Glutamatergic neuron (in vitro differentiated cells): Measurements from ENCODE around the gene CDC14B. TPM values are rescaled to one million over a fixed set of nuclear protein-coding genes. Genes with fewer than 3 reads are reported as not detected.
A peak's percentile ranks its signal among the peaks of the same experiment; 100 is the strongest.
"Not testable (repeated sequence)": the region's sequence is repeated elsewhere in the genome, so short reads cannot be mapped to it uniquely, and the experiment has no call there.

Experiments used
- DNase-seq: peaks from one replicate; pipeline ENCODE4 v3.0.0; 2022
- H3K27ac Mint-ChIP-seq: one replicate; pipeline ENCODE4 v1.8.0; 2020; ENCODE audit warnings: mild to moderate bottlenecking, mixed read lengths, inconsistent platforms; ENCODE audit not compliant: unreplicated experiment
- H3K27me3 Mint-ChIP-seq: one replicate; pipeline ENCODE4 v1.8.0; 2020; ENCODE audit warnings: mild to moderate bottlenecking, moderate library complexity, mixed read lengths, inconsistent platforms; ENCODE audit not compliant: unreplicated experiment
- H3K36me3 Mint-ChIP-seq: one replicate; pipeline ENCODE4 v1.8.0; 2020; ENCODE audit warnings: mild to moderate bottlenecking, mixed read lengths, inconsistent platforms; ENCODE audit not compliant: unreplicated experiment
- H3K4me1 Mint-ChIP-seq: one replicate; pipeline ENCODE4 v1.8.0; 2020; ENCODE audit warnings: mild to moderate bottlenecking, low read depth, mixed read lengths, inconsistent platforms; ENCODE audit not compliant: unreplicated experiment
- H3K4me3 Mint-ChIP-seq: one replicate; pipeline ENCODE4 v1.8.0; 2020; ENCODE audit warnings: mild to moderate bottlenecking, mixed read lengths, inconsistent platforms; ENCODE audit not compliant: unreplicated experiment
- H3K9me3 Mint-ChIP-seq: one replicate; pipeline ENCODE4 v1.8.0; 2020; ENCODE audit warnings: mild to moderate bottlenecking, moderate library complexity, mixed read lengths, inconsistent platforms; ENCODE audit not compliant: unreplicated experiment
- CTCF ChIP-seq: fragments of 200-600 bp; sonication (generic); IDR thresholded peaks from one replicate; pipeline ENCODE4 v1.5.0; 2021; ENCODE audit not compliant: partially characterized antibody, unreplicated experiment
- total RNA-seq: library from RNA; stranded (reverse); fragmentation: NEBNext Ultra II Directional; extraction: Animal tissue kit (Norgen Biotek cat#: 25700); gene quantifications from one replicate; pipeline ENCODE4 v1.2.1, GENCODE V29; 2021; ENCODE audit not compliant: unreplicated experiment

Gene CDC14B
- total RNA-seq, 1 donor from 2014 or later, result 9.2 TPM

DNA sequence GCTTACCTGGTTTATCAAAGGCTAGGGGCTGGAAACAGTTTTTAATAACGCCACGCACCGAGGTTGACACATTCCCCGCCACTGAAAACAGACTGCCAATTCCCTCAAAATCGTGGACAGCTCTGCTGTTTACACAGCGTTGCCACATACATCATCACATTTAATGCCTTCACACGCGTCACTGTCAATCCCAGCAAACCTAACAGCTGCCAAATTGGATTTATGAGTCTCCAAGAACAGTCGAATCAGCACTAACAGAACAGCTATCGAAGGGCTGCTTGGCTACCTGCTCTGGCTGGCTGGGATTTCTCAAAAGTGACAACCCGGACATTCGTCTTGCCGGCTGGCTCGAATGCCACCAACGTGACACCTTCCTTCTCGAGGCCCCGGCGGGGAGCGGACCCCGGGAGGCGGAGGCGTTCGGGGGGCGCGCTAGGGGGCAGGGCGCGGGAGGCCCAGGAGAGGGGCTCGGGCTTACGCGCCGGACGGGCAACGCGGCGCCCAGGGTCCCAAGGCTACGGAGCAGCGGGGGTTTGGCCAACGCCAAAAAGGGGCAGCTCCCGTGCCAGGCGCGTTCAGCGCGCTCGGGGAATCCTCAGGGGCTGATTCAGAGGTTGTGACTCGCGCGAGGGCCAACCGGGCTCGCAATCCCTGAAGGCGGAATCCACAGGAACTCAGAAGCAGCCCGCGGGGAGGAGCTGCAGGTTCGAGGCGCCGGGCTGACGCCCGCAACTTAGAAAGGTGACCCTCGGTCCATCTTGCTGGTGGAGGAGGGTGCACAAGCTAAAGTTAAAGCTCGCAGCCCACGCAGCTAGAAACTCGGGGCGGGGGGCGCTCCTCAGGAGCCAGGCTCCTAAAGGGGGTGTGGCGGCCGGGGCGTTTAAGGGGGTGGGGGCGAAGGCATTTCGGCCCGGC, 1.2 kb downstream of the CDC14B start:
- Mint-ChIP-seq H3K27me3 (peaks cover 7% of the 10 kb centered on the region), H3K36me3 (no peaks in the 10 kb centered on the region), H3K4me1 (peaks cover 3% of the 10 kb centered on the region), H3K4me3 (peak overlapping the region; percentile 88), H3K27ac (peak overlapping the region; percentile 73), H3K9me3 (peaks cover 11% of the 10 kb centered on the region)
- peak; percentile 37 for DNase-seq
- no peak for TF ChIP-seq CTCF

DNA sequence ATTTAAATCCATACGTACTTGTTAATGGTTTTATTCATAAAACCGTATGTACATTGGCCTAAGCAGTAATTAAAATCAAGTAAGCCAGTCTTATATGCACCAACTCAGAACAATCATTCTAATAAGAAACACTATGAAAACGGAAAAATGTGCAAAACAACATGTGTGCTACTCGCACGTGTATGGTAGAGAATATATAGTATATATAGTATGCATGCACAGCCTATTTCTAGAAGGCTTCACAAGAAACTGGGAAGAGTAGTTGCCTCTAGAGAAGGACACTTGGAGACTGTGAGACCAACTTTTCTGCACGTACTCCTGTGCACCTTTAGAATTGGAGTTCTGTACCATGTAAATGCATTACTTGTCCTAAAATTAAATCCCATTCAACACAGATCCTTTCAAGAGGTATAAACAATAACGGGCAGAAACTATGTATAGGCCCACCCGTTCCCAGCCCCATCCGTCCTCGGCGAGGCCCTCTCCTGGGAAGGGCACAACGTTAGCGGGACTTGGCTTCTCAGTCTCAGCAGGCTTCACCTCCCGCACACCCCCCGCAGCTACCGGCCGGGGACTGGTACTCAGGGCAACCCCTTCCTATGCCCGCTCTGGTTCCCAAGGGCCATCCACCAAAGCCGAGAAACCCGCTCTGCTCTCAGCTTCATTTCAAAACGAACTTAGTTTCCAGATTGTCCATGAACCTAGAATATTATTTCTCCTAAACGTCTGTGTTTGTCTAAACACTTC, 2.0 kb downstream of the CDC14B start:
- peaks cover 7% of the 10 kb centered on the region for H3K27me3 Mint-ChIP-seq
- no peaks in the 10 kb centered on the region for H3K36me3 Mint-ChIP-seq
- DNase-seq, result peak; percentile 19
- peak overlapping the region; percentile 73 for H3K27ac Mint-ChIP-seq
- peaks cover 11% of the 10 kb centered on the region for H3K9me3 Mint-ChIP-seq
- peak overlapping the region; percentile 88 for H3K4me3 Mint-ChIP-seq
- TF ChIP-seq CTCF, result no peak
- peaks cover 3% of the 10 kb centered on the region for H3K4me1 Mint-ChIP-seq

DNA sequence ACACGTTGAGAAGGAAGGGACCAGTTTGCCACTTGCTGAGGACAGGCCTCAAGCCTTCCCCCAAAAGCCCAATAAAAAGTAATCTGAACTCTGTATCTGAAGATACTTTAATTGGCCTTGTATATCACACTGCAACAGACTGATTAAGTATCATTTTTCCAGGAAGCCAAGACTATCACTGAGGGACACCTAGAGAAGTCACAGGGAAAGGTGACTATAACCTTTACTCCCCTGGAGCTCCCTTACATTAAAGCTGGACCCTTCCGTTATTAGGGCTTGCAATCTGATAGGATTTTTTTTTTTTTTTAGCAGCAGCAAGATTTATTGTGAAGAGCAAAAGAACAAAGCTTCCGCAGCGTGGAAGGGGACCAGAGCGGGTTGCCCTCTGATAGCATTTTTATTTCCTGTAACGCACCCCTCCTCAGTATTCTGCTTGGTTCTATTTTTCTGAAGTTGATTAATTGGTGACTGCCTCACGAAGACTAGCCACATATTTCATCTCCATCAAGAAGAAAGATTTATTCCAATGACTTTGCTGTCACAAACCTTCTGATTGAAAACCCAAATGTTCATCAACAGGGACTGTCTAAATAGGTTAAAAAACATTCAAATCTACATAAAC, 2.7 kb downstream of the CDC14B start:
- Mint-ChIP-seq H3K9me3 (peaks cover 11% of the 10 kb centered on the region), H3K36me3 (no peaks in the 10 kb centered on the region), H3K27me3 (peaks cover 7% of the 10 kb centered on the region), H3K4me3 (no peak overlapping the region), H3K4me1 (peaks cover 7% of the 10 kb centered on the region), H3K27ac (no peak overlapping the region)
- TF ChIP-seq CTCF, result no peak
- no peak for DNase-seq

GRCh38 chr9:96615411-96615810, 4.2 kb downstream of the CDC14B start:
- no peak for DNase-seq
- no peak for TF ChIP-seq CTCF
- Mint-ChIP-seq H3K36me3 (no peaks in the 10 kb centered on the region), H3K27me3 (peaks cover 7% of the 10 kb centered on the region), H3K27ac (no peak overlapping the region), H3K9me3 (peaks cover 10% of the 10 kb centered on the region), H3K4me3 (no peak overlapping the region), H3K4me1 (peaks cover 8% of the 10 kb centered on the region)

DNA sequence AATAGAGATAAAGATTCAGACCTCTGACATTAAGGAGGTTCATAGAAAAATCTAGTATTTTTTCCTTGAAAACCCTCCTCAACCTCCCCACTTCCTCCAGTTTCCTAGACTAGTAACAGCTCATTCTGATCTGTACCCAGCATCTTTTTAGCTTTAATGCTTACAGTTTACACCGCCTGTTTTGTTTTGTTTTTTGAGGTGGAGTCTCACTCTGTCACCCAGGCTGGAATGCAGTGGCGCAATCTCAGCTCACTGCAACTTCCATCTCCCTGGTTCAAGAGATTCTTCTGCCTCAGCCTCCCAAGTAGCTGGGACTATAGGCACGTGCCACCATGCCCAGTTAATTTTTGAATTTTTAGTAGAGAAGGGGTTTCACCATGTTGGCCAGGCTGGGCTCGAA, 5.0 kb downstream of the CDC14B start:
- H3K4me3 Mint-ChIP-seq, H3K36me3 Mint-ChIP-seq, H3K27me3 Mint-ChIP-seq, H3K4me1 Mint-ChIP-seq, H3K27ac Mint-ChIP-seq, H3K9me3 Mint-ChIP-seq, DNase-seq: not testable (repeated sequence)
